SU-DHL-6 (cell line): ENCODE measurements around the gene NRGN.

Source experiments
- EZH2phosphoT487 ChIP-seq: fragments of 200-600 bp; sonication (generic), shearing (Covaris generic); conservative IDR thresholded peaks from 2 replicates; pipeline ENCODE4 v1.6.1; 2018; ENCODE audit warnings: mild to moderate bottlenecking, antibody characterized with exemption, low read length, moderate library complexity, mixed read lengths
- TF ChIP-seq, protein P1 (sequence below): fragments of 200-600 bp; sonication (generic); IDR thresholded peaks from one replicate; pipeline ENCODE4 v1.5.1; 2017; ENCODE audit warnings: antibody characterized with exemption, mild to moderate bottlenecking, low read length, moderate library complexity; ENCODE audit not compliant: insufficient read depth, poor library complexity, severe bottlenecking

DNA sequence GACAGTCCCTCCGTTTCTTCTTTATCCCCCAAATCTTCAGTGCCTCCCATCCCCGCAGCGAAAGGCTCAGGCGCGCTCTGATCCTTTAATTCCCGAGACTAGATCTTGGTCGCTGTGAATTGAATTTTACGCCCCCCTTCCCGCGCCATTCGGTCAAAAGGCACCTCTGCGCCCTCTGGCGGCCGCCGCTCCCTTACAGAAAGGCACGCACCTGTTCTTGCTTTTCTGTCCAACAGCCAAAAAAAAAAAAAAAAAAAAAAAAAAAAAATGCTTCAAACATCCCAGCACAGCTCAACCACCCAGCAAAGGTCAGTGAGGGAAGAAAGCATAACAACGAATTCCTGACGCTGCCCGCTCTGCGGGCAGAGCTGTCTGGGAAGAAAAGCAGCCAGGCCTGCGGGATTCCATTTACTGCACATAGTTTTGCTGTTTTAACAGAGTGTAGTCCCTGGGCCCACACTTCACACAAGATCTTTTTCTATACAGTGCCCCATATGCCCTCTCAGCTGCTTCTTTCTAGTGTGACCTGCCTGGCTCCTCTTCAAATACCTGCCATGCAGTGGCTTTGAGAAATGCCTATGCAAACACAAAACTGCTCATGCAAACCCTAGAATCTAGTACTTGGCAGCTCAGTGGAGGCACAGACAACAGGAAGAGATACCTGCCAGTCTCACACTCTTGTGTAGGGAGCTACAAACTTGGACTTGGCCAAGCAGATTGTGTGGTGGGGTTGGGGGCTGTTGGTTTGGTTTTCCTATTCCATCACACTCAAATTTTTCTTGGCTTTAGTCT is 23.6 kb downstream of the NRGN start:
- TF ChIP-seq, protein P1, sequence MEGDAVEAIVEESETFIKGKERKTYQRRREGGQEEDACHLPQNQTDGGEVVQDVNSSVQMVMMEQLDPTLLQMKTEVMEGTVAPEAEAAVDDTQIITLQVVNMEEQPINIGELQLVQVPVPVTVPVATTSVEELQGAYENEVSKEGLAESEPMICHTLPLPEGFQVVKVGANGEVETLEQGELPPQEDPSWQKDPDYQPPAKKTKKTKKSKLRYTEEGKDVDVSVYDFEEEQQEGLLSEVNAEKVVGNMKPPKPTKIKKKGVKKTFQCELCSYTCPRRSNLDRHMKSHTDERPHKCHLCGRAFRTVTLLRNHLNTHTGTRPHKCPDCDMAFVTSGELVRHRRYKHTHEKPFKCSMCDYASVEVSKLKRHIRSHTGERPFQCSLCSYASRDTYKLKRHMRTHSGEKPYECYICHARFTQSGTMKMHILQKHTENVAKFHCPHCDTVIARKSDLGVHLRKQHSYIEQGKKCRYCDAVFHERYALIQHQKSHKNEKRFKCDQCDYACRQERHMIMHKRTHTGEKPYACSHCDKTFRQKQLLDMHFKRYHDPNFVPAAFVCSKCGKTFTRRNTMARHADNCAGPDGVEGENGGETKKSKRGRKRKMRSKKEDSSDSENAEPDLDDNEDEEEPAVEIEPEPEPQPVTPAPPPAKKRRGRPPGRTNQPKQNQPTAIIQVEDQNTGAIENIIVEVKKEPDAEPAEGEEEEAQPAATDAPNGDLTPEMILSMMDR = peak; percentile 73
- no peak for TF ChIP-seq EZH2phosphoT487
